HCT116 (cell line): Measurements from ENCODE around the gene NSUN2. TPM values are rescaled to one million over a fixed set of nuclear protein-coding genes. Genes with fewer than 3 reads are reported as not detected.

Source experiments
- EGR1 ChIP-seq: IDR thresholded peaks from 2 replicates; pipeline ENCODE4 v1.6.1; 2012; ENCODE audit warnings: low read depth
- ELF1 ChIP-seq: IDR thresholded peaks from 2 replicates; pipeline ENCODE4 v1.6.1; 2012; ENCODE audit warnings: low read depth, borderline replicate concordance
- JUND ChIP-seq: IDR thresholded peaks from 2 replicates; pipeline ENCODE4 v1.6.1; 2012
- POLR2AphosphoS5 ChIP-seq: IDR thresholded peaks from 2 replicates; pipeline ENCODE4 v1.6.1; 2011; ENCODE audit warnings: mild to moderate bottlenecking, low read depth, low read length, moderate library complexity
- SRF ChIP-seq: IDR thresholded peaks from 2 replicates; pipeline ENCODE4 v1.6.1; 2012; ENCODE audit warnings: low read depth
- TCF7L2 ChIP-seq: IDR thresholded peaks from 2 replicates; pipeline ENCODE4 v1.7.0; 2011; ENCODE audit warnings: borderline replicate concordance, inconsistent platforms; ENCODE audit not compliant: insufficient read depth, insufficient read length; ENCODE audit errors: extremely low read depth
- total RNA-seq: library from RNA; stranded (reverse); gene quantifications from one replicate; pipeline ENCODE4 v1.2.1, GENCODE V29; 2021; ENCODE audit not compliant: unreplicated experiment
- TF ChIP-seq, protein P1 (sequence below): IDR thresholded peaks from 2 replicates; pipeline ENCODE4 v1.6.1; 2011; ENCODE audit warnings: mild to moderate bottlenecking, low read length, moderate library complexity; ENCODE audit not compliant: insufficient replicate concordance; ENCODE audit errors: extremely low read depth

NSUN2 gene
- total RNA-seq, 1 experiment from 2014 or later = 101 TPM

DNA sequence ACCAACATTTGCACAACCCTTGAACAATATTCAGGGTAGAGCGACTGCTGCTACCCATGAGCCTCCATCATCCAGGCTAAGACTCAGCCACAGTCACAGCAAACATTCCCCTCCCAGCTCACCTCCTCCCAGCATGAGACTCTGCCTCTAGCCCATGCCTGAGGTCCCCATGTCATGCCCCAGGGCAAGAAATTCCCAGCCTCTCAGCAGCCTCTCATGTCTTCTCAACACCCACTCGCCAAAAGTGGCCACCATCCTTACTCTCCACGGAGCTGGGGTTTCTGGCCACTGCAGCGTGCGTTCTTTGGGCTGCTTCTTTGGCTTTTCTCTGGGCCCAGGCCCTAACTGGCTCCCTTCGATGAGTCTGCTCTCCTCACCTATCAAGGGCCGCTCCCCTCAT is 82.2 kb downstream of the NSUN2 start (continued):
- TF ChIP-seq POLR2AphosphoS5 (no peak), JUND (no peak), EGR1 (no peak), SRF (no peak), TCF7L2 (no peak), ELF1 (no peak)
- TF ChIP-seq, protein P1, sequence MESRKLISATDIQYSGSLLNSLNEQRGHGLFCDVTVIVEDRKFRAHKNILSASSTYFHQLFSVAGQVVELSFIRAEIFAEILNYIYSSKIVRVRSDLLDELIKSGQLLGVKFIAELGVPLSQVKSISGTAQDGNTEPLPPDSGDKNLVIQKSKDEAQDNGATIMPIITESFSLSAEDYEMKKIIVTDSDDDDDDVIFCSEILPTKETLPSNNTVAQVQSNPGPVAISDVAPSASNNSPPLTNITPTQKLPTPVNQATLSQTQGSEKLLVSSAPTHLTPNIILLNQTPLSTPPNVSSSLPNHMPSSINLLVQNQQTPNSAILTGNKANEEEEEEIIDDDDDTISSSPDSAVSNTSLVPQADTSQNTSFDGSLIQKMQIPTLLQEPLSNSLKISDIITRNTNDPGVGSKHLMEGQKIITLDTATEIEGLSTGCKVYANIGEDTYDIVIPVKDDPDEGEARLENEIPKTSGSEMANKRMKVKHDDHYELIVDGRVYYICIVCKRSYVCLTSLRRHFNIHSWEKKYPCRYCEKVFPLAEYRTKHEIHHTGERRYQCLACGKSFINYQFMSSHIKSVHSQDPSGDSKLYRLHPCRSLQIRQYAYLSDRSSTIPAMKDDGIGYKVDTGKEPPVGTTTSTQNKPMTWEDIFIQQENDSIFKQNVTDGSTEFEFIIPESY = no peak

Other genes with a start within 250 kb of the NSUN2 start
- gene UBE2QL1, start 184.2 kb downstream of the NSUN2 start, total RNA-seq = not detected
- 24.7 TPM for gene SRD5A1, start 396 bp upstream of the NSUN2 start, total RNA-seq
- 39.8 TPM for gene TENT4A, start 80.4 kb upstream of the NSUN2 start, total RNA-seq